Neural cell (in vitro differentiated cells): ENCODE measurements around the gene ARMH1. TPM values are rescaled to one million over a fixed set of nuclear protein-coding genes. Genes with fewer than 3 reads are reported as not detected.

Source experiments
- H2AFZ ChIP-seq: fragments of 200-600, 300-800 bp; sonication (generic), shearing (Covaris generic); 2 replicates; pipeline ENCODE4 v1.6.0; 2014; ENCODE audit warnings: low read depth, mild to moderate bottlenecking, antibody characterized with exemption, low read length, moderate library complexity
- H3F3A ChIP-seq: fragments of 200-600 bp; shearing (Covaris generic); 2 replicates; pipeline ENCODE4 v1.6.1; 2016; ENCODE audit warnings: mild to moderate bottlenecking, moderate library complexity, mixed read lengths, antibody characterized with exemption, low read length; ENCODE audit not compliant: insufficient read depth, poor library complexity, severe bottlenecking
- H3K27ac ChIP-seq: fragments of 200-600, 300-800 bp; sonication (generic), shearing (Covaris generic); 2 replicates; pipeline ENCODE4 v1.5.1; 2014; ENCODE audit warnings: mild to moderate bottlenecking, low read length, moderate library complexity
- H3K27me3 ChIP-seq: fragments of 300-800, 200-600 bp; sonication (generic), shearing (Covaris generic); 2 replicates; pipeline ENCODE4 v1.6.0; 2014; ENCODE audit warnings: mild to moderate bottlenecking, low read depth, low read length, moderate library complexity; ENCODE audit not compliant: insufficient read depth
- H3K36me3 ChIP-seq: fragments of 300-800, 200-600 bp; sonication (generic), shearing (Covaris generic); 2 replicates; pipeline ENCODE4 v1.5.1; 2014; ENCODE audit warnings: mild to moderate bottlenecking, antibody characterized with exemption, low read length, moderate library complexity; ENCODE audit not compliant: insufficient read depth
- H3K4me2 ChIP-seq: fragments of 300-800, 200-600 bp; sonication (generic), shearing (Covaris generic); 2 replicates; pipeline ENCODE4 v1.6.0; 2014; ENCODE audit warnings: mild to moderate bottlenecking, low read length
- H3K4me3 ChIP-seq: fragments of 300-800, 200-600 bp; sonication (generic), shearing (Covaris generic); 2 replicates; pipeline ENCODE4 v1.5.1; 2014; ENCODE audit warnings: mild to moderate bottlenecking, low read length, moderate library complexity
- H3K79me2 ChIP-seq: fragments of 200-600 bp; shearing (Covaris generic); replicated peaks from 2 replicates; pipeline ENCODE4 v1.6.0; 2014; ENCODE audit warnings: mild to moderate bottlenecking, low read length, moderate library complexity; ENCODE audit not compliant: insufficient read depth
- H3K9ac ChIP-seq: fragments of 300-800, 200-600 bp; sonication (generic), shearing (Covaris generic); 2 replicates; pipeline ENCODE4 v1.6.1; 2016; ENCODE audit warnings: mild to moderate bottlenecking, low read length, mixed read lengths
- H3K9me2 ChIP-seq: fragments of 200-600 bp; shearing (Covaris generic); 2 replicates; pipeline ENCODE4 v1.6.1; 2016; ENCODE audit warnings: mild to moderate bottlenecking, low read length, mixed read lengths; ENCODE audit not compliant: insufficient read depth
- H3K9me3 ChIP-seq: fragments of 200-600, 300-800 bp; sonication (generic), shearing (Covaris generic); 2 replicates; pipeline ENCODE4 v1.6.1; 2016; ENCODE audit warnings: mild to moderate bottlenecking, mixed run types, low read length, moderate library complexity, mixed read lengths
- H4K20me1 ChIP-seq: fragments of 200-600 bp; shearing (Covaris generic); 2 replicates; pipeline ENCODE4 v1.6.1; 2016; ENCODE audit warnings: mild to moderate bottlenecking, mixed run types; ENCODE audit not compliant: insufficient read depth
- CTCF ChIP-seq: fragments of 450-650 bp; IDR thresholded peaks from 2 replicates; pipeline ENCODE4 v1.5.1; 2014; ENCODE audit warnings: antibody characterized with exemption, mild to moderate bottlenecking, moderate library complexity; ENCODE audit not compliant: poor library complexity, severe bottlenecking
- EP300 ChIP-seq: fragments of 450-650 bp; conservative IDR thresholded peaks from 2 replicates; pipeline ENCODE4 v1.6.1; 2014; ENCODE audit warnings: antibody characterized with exemption, mild to moderate bottlenecking, moderate library complexity; ENCODE audit not compliant: poor library complexity, severe bottlenecking
- MXI1 ChIP-seq: fragments of 450-650 bp; conservative IDR thresholded peaks from 2 replicates; pipeline ENCODE4 v1.6.1; 2014; ENCODE audit warnings: antibody characterized with exemption, mild to moderate bottlenecking; ENCODE audit not compliant: poor library complexity, severe bottlenecking
- RAD21 ChIP-seq: fragments of 450-650 bp; conservative IDR thresholded peaks from 2 replicates; pipeline ENCODE4 v1.6.1; 2014; ENCODE audit warnings: antibody characterized with exemption, mild to moderate bottlenecking, moderate library complexity
- TAF1 ChIP-seq: IDR thresholded peaks from 2 replicates; pipeline ENCODE4 v1.6.1; 2012; ENCODE audit warnings: low read depth
- polyA plus RNA-seq: library from polyadenylated mRNA; depleted of rRNA; stranded (reverse); fragments of >200 nt; gene quantifications from 2 replicates; pipeline ENCODE4 v1.2.3, GENCODE V29; 2014
- TF ChIP-seq, protein P1 (sequence below): IDR thresholded peaks from 2 replicates; pipeline ENCODE4 v1.6.1; 2012; ENCODE audit warnings: borderline replicate concordance

ARMH1 gene
- polyA plus RNA-seq, 1 donor from 2014 or later: 105 TPM

GRCh38 chr1:44670751-44671640, 3.5 kb upstream of the ARMH1 start:
- H3K79me2 ChIP-seq: no peaks in the 10 kb centered on the region
- TF ChIP-seq TAF1 (no peak), CTCF (no peak), MXI1 (no peak), RAD21 (no peak)
- TF ChIP-seq, protein P1, sequence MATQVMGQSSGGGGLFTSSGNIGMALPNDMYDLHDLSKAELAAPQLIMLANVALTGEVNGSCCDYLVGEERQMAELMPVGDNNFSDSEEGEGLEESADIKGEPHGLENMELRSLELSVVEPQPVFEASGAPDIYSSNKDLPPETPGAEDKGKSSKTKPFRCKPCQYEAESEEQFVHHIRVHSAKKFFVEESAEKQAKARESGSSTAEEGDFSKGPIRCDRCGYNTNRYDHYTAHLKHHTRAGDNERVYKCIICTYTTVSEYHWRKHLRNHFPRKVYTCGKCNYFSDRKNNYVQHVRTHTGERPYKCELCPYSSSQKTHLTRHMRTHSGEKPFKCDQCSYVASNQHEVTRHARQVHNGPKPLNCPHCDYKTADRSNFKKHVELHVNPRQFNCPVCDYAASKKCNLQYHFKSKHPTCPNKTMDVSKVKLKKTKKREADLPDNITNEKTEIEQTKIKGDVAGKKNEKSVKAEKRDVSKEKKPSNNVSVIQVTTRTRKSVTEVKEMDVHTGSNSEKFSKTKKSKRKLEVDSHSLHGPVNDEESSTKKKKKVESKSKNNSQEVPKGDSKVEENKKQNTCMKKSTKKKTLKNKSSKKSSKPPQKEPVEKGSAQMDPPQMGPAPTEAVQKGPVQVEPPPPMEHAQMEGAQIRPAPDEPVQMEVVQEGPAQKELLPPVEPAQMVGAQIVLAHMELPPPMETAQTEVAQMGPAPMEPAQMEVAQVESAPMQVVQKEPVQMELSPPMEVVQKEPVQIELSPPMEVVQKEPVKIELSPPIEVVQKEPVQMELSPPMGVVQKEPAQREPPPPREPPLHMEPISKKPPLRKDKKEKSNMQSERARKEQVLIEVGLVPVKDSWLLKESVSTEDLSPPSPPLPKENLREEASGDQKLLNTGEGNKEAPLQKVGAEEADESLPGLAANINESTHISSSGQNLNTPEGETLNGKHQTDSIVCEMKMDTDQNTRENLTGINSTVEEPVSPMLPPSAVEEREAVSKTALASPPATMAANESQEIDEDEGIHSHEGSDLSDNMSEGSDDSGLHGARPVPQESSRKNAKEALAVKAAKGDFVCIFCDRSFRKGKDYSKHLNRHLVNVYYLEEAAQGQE: no peak
- no peak overlapping the region for H3K4me2 ChIP-seq
- no peaks in the 10 kb centered on the region for H3K9me2 ChIP-seq
- no peaks in the 10 kb centered on the region for H3K27me3 ChIP-seq
- H4K20me1 ChIP-seq: no peaks in the 10 kb centered on the region
- no peak overlapping the region for H3K4me3 ChIP-seq
- H3F3A ChIP-seq: no peaks in the 10 kb centered on the region
- no peak overlapping the region for H2AFZ ChIP-seq
- H3K27ac ChIP-seq: no peak overlapping the region
- H3K9me3 ChIP-seq: no peaks in the 10 kb centered on the region
- no peak overlapping the region for H3K9ac ChIP-seq
- no peaks in the 10 kb centered on the region for H3K36me3 ChIP-seq

DNA sequence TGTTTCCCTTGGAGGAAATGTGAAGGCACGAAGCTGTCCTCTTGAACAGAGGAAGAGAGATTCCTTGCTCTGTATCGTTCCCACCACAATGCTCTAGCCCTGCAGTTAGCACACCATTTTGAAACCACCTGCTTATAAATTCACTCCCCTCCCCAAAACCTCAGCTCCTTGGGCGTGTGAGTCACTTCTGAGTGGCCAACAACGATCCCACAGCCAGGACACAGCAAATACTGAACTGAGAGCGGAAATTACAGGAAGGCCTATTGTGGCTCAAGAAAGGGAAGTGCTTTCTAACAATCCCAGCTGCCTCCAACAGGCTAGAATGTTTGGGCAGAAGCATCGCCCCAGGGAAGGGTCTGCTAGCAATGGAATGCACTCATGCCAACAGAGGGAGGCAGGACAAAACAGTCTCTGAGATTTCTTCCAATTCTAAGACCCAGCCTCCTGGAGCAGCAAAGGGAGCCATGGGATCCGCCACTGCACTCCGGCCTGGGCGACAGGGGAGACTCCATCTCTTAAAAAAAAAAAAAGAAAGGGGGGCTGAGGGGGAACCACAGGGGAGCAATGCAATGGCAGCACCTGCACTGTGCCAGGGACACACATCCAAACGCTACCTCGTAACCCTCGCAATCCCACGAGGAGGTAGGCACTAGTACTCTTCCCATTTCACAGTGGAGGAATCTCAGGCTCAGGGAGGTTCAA, 2.1 kb upstream of the ARMH1 start:
- Histone ChIP-seq H4K20me1 (no peaks in the 10 kb centered on the region), H3K79me2 (no peaks in the 10 kb centered on the region), H3K4me3 (no peak overlapping the region), H3K36me3 (no peaks in the 10 kb centered on the region), H3K27ac (no peak overlapping the region), H3K4me2 (no peak overlapping the region), H3K27me3 (no peaks in the 10 kb centered on the region), H2AFZ (no peak overlapping the region), H3K9me3 (no peaks in the 10 kb centered on the region), H3F3A (no peaks in the 10 kb centered on the region), H3K9ac (no peak overlapping the region), H3K9me2 (no peaks in the 10 kb centered on the region)
- TF ChIP-seq EP300: no peak
